ENCODE results near the gene MAPT.

MAPT gene

GRCh38 chr17:45973946-45974859 is 79.8 kb downstream of the MAPT start:
- DNase-seq (ENCODE audit: extremely low read depth, low read depth), result no peak
- no peak for TF ChIP-seq CTCF (IDR thresholded peaks at IDR 0.05; ENCODE audit: low read depth, low read length)

GRCh38 chr17:45974916-45975630 is 80.7 kb downstream of the MAPT start:
- DNase-seq (ENCODE audit: extremely low read depth, low read depth), result no peak
- TF ChIP-seq CTCF (IDR thresholded peaks at IDR 0.05; ENCODE audit: low read depth, low read length), result no peak

GRCh38 chr17:45975640-45976295 is 81.4 kb downstream of the MAPT start:
- no peak for TF ChIP-seq CTCF (IDR thresholded peaks at IDR 0.05; ENCODE audit: low read depth, low read length)
- DNase-seq (ENCODE audit: extremely low read depth, low read depth), result no peak

- no peak for TF ChIP-seq CTCF (IDR thresholded peaks at IDR 0.05; ENCODE audit: low read depth, low read length)
- DNase-seq (ENCODE audit: extremely low read depth, low read depth), result no peak
Observed at GRCh38 chr17:45976391-45976754, 82.0 kb downstream of the MAPT start.

- no peak for TF ChIP-seq CTCF (IDR thresholded peaks at IDR 0.05; ENCODE audit: low read depth, low read length)
- DNase-seq (ENCODE audit: extremely low read depth, low read depth), result no peak
Observed at GRCh38 chr17:45976755-45977505, 82.6 kb downstream of the MAPT start.

- DNase-seq (ENCODE audit: extremely low read depth, low read depth), result no peak
- no peak for TF ChIP-seq CTCF (IDR thresholded peaks at IDR 0.05; ENCODE audit: low read depth, low read length)
Observed at GRCh38 chr17:45977506-45977824, 83.1 kb downstream of the MAPT start.
